ENCODE data around the gene CCDC57. TPM values are rescaled to one million over a fixed set of nuclear protein-coding genes. Genes with fewer than 3 reads are reported as not detected.
A peak's percentile ranks its signal among the peaks of the same experiment; 100 is the strongest.

CCDC57 gene
- total and polyA plus RNA-seq, 2 of the 4 experiments (the other 2 are of a cell fraction): 7.3 to 31.3 TPM

DNA sequence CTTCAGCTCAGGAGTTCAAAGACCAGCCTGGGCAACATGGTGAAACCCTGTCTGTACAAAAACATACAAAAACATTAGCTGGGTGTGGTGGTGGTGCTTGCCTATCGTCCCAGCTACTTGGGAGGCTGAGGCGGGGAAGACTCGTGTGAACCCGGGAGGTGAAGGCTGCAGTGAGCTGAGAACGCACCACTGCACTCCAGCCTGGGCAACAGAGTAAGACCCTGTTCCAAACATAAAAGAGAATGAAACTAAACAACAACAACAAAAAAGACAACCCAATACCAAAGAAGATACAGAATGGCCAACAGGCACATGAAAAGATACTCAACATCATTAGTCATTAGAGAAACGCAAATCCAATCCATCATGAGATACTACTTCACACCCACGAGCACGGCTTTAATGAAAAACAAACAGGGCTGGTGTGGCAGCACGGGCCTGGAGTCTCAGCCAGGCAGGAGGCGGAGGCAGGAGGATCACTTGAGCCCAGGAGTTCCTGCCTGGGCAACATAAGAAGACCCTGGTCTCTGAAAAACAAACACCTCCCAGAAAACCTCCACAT is 8.8 kb upstream of the CCDC57 start:
- H4K20me1 ChIP-seq (ENCODE audit: insufficient read depth, low read length): no peaks in the 10 kb centered on the region
- H4K5ac ChIP-seq (ENCODE audit: low read depth, low read length): no peak overlapping the region
- H2BK5ac ChIP-seq (ENCODE audit: low read depth, low read length, poor library complexity, severe bottlenecking): no peak overlapping the region
- no peak overlapping the region for H3K27ac ChIP-seq (ENCODE audit: insufficient read depth, low read length)
- no peak for ATAC-seq (ENCODE audit: low read depth)
- POLR2A ChIA-PET (ENCODE audit: unreplicated experiment): no interaction called here
- H3K4me2 ChIP-seq (ENCODE audit: low read depth, low read length): no peak overlapping the region
- H3K27me3 ChIP-seq (ENCODE audit: control insufficient read depth, insufficient read depth, low read length): no peaks in the 10 kb centered on the region
- H4K8ac ChIP-seq (ENCODE audit: low read depth in 2 of 2, low read length in 2 of 2): no peak overlapping the region
- BruUV-seq (replicated peaks): no TSS peak
- no peaks in the 10 kb centered on the region for H3K9me3 ChIP-seq (ENCODE audit: control insufficient read depth, insufficient read depth, low read length)
- H2BK120ac ChIP-seq (ENCODE audit: low read depth, low read length): peak overlapping the region; percentile 74; the same call in 1 of the 2 replicates
- peaks cover 27% of the 10 kb centered on the region for H3K4me1 ChIP-seq (ENCODE audit: control insufficient read depth, insufficient read depth, low read length)
- TF ChIP-seq, protein P1, sequence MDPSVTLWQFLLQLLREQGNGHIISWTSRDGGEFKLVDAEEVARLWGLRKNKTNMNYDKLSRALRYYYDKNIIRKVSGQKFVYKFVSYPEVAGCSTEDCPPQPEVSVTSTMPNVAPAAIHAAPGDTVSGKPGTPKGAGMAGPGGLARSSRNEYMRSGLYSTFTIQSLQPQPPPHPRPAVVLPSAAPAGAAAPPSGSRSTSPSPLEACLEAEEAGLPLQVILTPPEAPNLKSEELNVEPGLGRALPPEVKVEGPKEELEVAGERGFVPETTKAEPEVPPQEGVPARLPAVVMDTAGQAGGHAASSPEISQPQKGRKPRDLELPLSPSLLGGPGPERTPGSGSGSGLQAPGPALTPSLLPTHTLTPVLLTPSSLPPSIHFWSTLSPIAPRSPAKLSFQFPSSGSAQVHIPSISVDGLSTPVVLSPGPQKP (IDR thresholded peaks at IDR 0.05; ENCODE audit: borderline replicate concordance, low read depth, low read length): no peak
- TF ChIP-seq CHD1 (IDR thresholded peaks at IDR 0.05; ENCODE audit: low read depth, low read length) (no peak), MXI1 (IDR thresholded peaks at IDR 0.05; ENCODE audit: borderline replicate concordance, low read depth, low read length) (no peak), MAFK (IDR thresholded peaks at IDR 0.05; ENCODE audit: low read depth, low read length) (no peak), FOS (IDR thresholded peaks at IDR 0.05; ENCODE audit: low read depth, low read length) (no peak), NFE2L2 (IDR thresholded peaks at IDR 0.05; ENCODE audit: low read depth, low read length) (no peak), CEBPB (IDR thresholded peaks at IDR 0.05; ENCODE audit: low read depth, low read length) (no peak), SMC3 (IDR thresholded peaks at IDR 0.05; ENCODE audit: low read depth, low read length) (no peak), MAZ (IDR thresholded peaks at IDR 0.05; ENCODE audit: borderline replicate concordance, low read depth, low read length) (no peak), RFX5 (IDR thresholded peaks at IDR 0.05; ENCODE audit: low read depth, low read length) (no peak), RAD21 (IDR thresholded peaks at IDR 0.05; ENCODE audit: low read length) (no peak), BHLHE40 (IDR thresholded peaks at IDR 0.05; ENCODE audit: low read depth, low read length) (no peak), RCOR1 (IDR thresholded peaks at IDR 0.05; ENCODE audit: insufficient replicate concordance, low read length) (no peak), POLR2A (IDR thresholded peaks at IDR 0.05; ENCODE audit: low read depth, low read length) (no peak)
- TF ChIP-seq, protein P2, sequence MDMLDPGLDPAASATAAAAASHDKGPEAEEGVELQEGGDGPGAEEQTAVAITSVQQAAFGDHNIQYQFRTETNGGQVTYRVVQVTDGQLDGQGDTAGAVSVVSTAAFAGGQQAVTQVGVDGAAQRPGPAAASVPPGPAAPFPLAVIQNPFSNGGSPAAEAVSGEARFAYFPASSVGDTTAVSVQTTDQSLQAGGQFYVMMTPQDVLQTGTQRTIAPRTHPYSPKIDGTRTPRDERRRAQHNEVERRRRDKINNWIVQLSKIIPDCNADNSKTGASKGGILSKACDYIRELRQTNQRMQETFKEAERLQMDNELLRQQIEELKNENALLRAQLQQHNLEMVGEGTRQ (IDR thresholded peaks at IDR 0.05; ENCODE audit: low read depth, low read length): no peak
- TF ChIP-seq, protein P3, sequence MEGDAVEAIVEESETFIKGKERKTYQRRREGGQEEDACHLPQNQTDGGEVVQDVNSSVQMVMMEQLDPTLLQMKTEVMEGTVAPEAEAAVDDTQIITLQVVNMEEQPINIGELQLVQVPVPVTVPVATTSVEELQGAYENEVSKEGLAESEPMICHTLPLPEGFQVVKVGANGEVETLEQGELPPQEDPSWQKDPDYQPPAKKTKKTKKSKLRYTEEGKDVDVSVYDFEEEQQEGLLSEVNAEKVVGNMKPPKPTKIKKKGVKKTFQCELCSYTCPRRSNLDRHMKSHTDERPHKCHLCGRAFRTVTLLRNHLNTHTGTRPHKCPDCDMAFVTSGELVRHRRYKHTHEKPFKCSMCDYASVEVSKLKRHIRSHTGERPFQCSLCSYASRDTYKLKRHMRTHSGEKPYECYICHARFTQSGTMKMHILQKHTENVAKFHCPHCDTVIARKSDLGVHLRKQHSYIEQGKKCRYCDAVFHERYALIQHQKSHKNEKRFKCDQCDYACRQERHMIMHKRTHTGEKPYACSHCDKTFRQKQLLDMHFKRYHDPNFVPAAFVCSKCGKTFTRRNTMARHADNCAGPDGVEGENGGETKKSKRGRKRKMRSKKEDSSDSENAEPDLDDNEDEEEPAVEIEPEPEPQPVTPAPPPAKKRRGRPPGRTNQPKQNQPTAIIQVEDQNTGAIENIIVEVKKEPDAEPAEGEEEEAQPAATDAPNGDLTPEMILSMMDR (conservative IDR thresholded peaks at IDR 0.05; ENCODE audit: low read depth, low read length): no peak
- H3K14ac ChIP-seq (replicated peaks; ENCODE audit: low read depth, low read length): no peak overlapping the region
- no peak overlapping the region for H3K4me3 ChIP-seq (ENCODE audit: insufficient read depth, low read depth, low read length)
- no peak overlapping the region for H2AK9ac ChIP-seq (replicated peaks; ENCODE audit: low read depth, low read length, poor library complexity)
- 0 out of 2 replicates have a peak overlapping the region, but pooled peaks have one; percentile 53 for H2BK20ac ChIP-seq (ENCODE audit: low read depth, low read length)
- no peaks in the 10 kb centered on the region for H3K36me3 ChIP-seq (ENCODE audit: control insufficient read depth, insufficient read depth, low read length)
- 0 out of 2 replicates have a peak overlapping the region, but pooled peaks have one; percentile 54 for H2AK5ac ChIP-seq (ENCODE audit: low read depth, low read length)
- peaks cover 21% of the 10 kb centered on the region for H3K9me1 ChIP-seq (ENCODE audit: insufficient read depth, low read length)
- dilution Hi-C loops (cut with HindIII; ENCODE audit: low sequenced_read_pairs, unreplicated experiment) (no loop called here), intact Hi-C loops (cut with micrococcal nuclease) (no loop called here), in situ Hi-C loops (cut with MboI; ENCODE audit: low sequenced_read_pairs) (no loop called here)
- peak overlapping the region; percentile 20; the same call in 1 of the 3 replicates for H2BK15ac ChIP-seq (ENCODE audit: low read depth, low read length)
- DNase-seq: no peak
- 27% methylated on average over 4 of the region's 10 CpGs; no CpG with 5 or more reads in 1 of the 2 experiments for WGBS, 2 experiments (ENCODE audit: extremely low coverage in 2 of 2, insufficient read length in 1 of 2)
- H3K79me1 ChIP-seq (ENCODE audit: low read depth in 1 of 2, low read length in 2 of 2): peaks cover 10 to 51% of the 10 kb centered on the region in 2 experiments; a peak in 3 of 4 replicates
- peak overlapping the region; percentile 27; the same call in 1 of the 2 replicates for H3K4ac ChIP-seq (ENCODE audit: low read depth, low read length)
- no peak overlapping the region for H3K9ac ChIP-seq (ENCODE audit: low read depth, low read length)
- H3K23ac ChIP-seq (ENCODE audit: low read depth, low read length): no peak overlapping the region
- no peak overlapping the region for H2AFZ ChIP-seq (replicated peaks; ENCODE audit: low read length, poor library complexity)
- no peak overlapping the region for H3K56ac ChIP-seq (ENCODE audit: extremely low read depth, insufficient read depth, low read length)
- no peak overlapping the region for H3K18ac ChIP-seq (ENCODE audit: low read depth, low read length)
- CTCF ChIA-PET: no interaction called here
- no peak overlapping the region for H4K91ac ChIP-seq (ENCODE audit: insufficient read depth, low read depth, low read length)

Measured in IMR-90 (cell line).